ENCODE results near the gene ESR1.

The ESR1 gene

DNA sequence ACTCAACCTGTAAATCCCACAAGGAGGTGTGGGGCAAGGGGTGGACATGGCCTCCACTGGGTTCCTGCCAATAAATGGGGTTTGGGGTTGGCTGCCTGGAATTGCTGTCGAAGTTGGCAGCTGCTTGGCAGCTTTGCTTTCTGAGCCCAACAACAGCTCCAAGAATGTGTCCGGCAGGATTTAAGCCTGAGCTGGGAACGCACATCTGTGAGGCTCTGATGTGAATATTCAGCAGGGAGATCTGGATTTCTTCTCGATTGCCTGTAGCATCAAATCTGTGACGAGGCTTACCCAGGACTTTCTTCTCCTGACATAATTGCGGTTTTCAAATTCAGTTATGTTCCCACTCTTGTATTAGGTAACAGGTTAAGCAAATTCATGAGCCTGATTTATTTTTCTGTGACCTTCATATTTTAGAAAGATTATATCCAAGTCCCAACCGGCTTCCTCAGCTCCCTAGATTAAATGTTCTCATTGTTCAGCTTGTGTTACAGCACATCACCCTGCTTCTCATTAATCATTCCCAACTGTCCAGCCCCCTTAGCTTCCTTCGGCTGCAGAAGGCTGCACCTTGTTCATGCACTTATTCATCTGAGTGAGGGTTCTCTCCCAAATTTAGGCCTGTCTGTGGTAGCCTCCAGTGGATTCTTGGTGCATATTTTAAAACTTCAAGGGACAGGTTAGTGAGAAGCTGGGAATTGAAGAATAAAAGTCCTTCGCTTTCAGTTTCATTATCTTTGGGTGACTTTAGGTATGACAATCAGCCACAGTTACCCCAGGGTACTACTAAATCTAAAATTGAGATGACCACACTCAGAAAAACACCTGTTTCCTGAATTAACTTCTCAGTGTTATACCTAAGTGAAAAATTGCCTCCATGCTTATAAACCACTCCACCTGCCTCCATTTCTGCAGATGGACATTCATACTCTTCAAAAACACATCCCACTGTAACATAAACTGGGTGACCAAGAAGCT, 310.0 kb downstream of the ESR1 start:
- peak; percentile 57 for DNase-seq (ENCODE audit: low read depth)
- H3K4me3 ChIP-seq (ENCODE audit: control insufficient read depth, low read depth, low read length): no peak overlapping the region
- TF ChIP-seq, protein P1, sequence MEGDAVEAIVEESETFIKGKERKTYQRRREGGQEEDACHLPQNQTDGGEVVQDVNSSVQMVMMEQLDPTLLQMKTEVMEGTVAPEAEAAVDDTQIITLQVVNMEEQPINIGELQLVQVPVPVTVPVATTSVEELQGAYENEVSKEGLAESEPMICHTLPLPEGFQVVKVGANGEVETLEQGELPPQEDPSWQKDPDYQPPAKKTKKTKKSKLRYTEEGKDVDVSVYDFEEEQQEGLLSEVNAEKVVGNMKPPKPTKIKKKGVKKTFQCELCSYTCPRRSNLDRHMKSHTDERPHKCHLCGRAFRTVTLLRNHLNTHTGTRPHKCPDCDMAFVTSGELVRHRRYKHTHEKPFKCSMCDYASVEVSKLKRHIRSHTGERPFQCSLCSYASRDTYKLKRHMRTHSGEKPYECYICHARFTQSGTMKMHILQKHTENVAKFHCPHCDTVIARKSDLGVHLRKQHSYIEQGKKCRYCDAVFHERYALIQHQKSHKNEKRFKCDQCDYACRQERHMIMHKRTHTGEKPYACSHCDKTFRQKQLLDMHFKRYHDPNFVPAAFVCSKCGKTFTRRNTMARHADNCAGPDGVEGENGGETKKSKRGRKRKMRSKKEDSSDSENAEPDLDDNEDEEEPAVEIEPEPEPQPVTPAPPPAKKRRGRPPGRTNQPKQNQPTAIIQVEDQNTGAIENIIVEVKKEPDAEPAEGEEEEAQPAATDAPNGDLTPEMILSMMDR (conservative IDR thresholded peaks at IDR 0.05; ENCODE audit: control insufficient read depth, insufficient read depth, low read depth, low read length): no peak

- DNase-seq (ENCODE audit: low read depth): no peak
- TF ChIP-seq, protein P1 (conservative IDR thresholded peaks at IDR 0.05; ENCODE audit: control insufficient read depth, insufficient read depth, low read depth, low read length): no peak
- H3K4me3 ChIP-seq (ENCODE audit: control insufficient read depth, low read depth, low read length): no peak overlapping the region
Observed at GRCh38 chr6:152118224-152118623, 310.7 kb downstream of the ESR1 start.

DNA sequence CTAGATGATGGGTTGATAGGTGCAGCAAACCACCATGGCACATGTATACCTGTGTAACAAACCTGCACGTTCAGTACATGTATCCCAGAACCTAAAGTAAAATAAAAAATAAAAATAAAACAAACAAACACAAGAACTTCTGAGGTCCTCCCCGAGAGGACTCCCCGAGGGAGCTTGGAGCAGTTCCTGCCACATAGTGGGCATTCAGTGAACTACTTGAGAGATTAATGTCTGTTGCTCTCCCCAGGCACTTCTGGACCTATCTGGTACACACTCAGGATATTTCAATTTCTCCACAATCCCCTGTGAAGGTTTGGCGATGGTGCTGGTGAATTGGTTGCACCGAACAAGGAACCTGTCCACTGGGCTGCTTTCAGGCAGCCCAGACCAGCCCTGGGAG, 311.2 kb downstream of the ESR1 start:
- H3K4me3 ChIP-seq (ENCODE audit: control insufficient read depth, low read depth, low read length): no peak overlapping the region
- DNase-seq (ENCODE audit: low read depth): no peak
- TF ChIP-seq, protein P1 (conservative IDR thresholded peaks at IDR 0.05; ENCODE audit: control insufficient read depth, insufficient read depth, low read depth, low read length): no peak

DNA sequence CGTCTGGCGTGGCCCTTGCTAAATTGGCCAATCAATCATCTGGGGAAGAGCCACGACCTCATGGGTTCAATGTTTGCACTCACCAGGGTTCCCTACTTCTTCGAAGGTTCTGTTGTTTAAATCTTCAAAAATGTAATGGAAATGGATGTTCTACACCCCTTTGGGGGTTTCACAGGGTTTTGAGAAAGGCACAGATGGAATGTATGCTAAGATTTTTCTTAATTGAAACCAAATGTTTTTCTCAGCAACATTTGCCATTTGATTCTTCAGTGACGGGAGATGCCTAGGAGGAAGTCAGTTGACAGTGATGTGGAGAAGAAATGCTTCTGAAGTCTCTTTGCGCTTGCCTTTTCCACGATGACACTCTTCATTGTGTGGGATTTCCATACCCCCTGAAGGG, 312.3 kb downstream of the ESR1 start:
- no peak overlapping the region for H3K4me3 ChIP-seq (ENCODE audit: control insufficient read depth, low read depth, low read length)
- no peak for DNase-seq (ENCODE audit: low read depth)
- TF ChIP-seq, protein P1 (conservative IDR thresholded peaks at IDR 0.05; ENCODE audit: control insufficient read depth, insufficient read depth, low read depth, low read length): no peak

DNA sequence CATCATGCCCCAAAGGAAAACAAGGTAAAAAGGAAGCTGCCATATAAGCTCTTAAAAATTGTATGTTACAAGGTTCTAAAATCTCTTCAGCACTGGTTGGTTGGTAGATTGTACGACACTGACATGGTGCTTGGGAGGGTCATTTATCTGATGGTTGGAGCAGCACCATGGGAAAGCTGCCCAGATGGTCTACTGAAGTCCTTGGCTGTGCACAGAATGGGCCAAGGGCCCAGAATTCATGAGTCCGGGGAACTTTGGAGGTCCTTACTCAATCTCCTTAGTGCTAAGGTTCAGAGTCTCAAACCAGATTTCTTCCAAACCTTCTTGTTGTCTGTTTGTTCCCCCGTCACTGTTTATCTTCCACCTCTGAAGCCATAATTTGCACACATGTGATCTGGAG, 314.4 kb downstream of the ESR1 start:
- no peak overlapping the region for H3K4me3 ChIP-seq (ENCODE audit: control insufficient read depth, low read depth, low read length)
- no peak for DNase-seq (ENCODE audit: low read depth)
- TF ChIP-seq, protein P1 (conservative IDR thresholded peaks at IDR 0.05; ENCODE audit: control insufficient read depth, insufficient read depth, low read depth, low read length): no peak

- DNase-seq (ENCODE audit: low read depth): no peak
- no peak overlapping the region for H3K4me3 ChIP-seq (ENCODE audit: control insufficient read depth, low read depth, low read length)
- TF ChIP-seq, protein P1 (conservative IDR thresholded peaks at IDR 0.05; ENCODE audit: control insufficient read depth, insufficient read depth, low read depth, low read length): no peak
Observed at GRCh38 chr6:152122434-152122833, 315.0 kb downstream of the ESR1 start.
